IMR-90 (cell line): Measurements from ENCODE around the gene NIPAL3. TPM values are rescaled to one million over a fixed set of nuclear protein-coding genes. Genes with fewer than 3 reads are reported as not detected.

ENCODE experiments used
- ATAC-seq: fragments of 200-7000 bp; cut with Tn5 transposase; 2 replicates; pipeline ENCODE4 v1.9.1; 2020; ENCODE audit warnings: low read depth, mild to moderate bottlenecking, moderate library complexity
- BruUV-seq: library from RNA; stranded (reverse); fragments of 400-500 nt; replicated peaks from 2 replicates; lab custom pipeline; 2021; lab: Mats Ljungman, UMichigan
- CTCF ChIA-PET: fragments of 300-600 bp; formaldehyde crosslinking; extraction: SDS; loops from one replicate; lab custom pipeline; 2021; ENCODE audit warnings: antibody characterized with exemption; lab: Yijun Ruan, JAX
- POLR2A ChIA-PET: fragments of 300-600 bp; sonication (Branson Sonifier 250); formaldehyde crosslinking; loops from one replicate; lab custom pipeline; 2022; ENCODE audit warnings: antibody characterized with exemption; ENCODE audit not compliant: unreplicated experiment; lab: Charles Lee
- DNase-seq: peaks from one replicate; pipeline ENCODE4 v3.0.0; 2013
- H2AFZ ChIP-seq: replicated peaks from 2 replicates; pipeline ENCODE3; 2013; ENCODE audit warnings: low read length, mild to moderate bottlenecking; ENCODE audit not compliant: poor library complexity
- H2AK5ac ChIP-seq: 2 replicates; pipeline ENCODE4 v1.6.1; 2013; ENCODE audit warnings: low read depth, low read length, inconsistent platforms
- H2AK9ac ChIP-seq: replicated peaks from 2 replicates; pipeline ENCODE3; 2013; ENCODE audit warnings: mild to moderate bottlenecking, low read depth, low read length, moderate library complexity; ENCODE audit not compliant: poor library complexity
- H2BK120ac ChIP-seq: 2 replicates; pipeline ENCODE4 v1.6.1; 2013; ENCODE audit warnings: low read depth, low read length, inconsistent platforms
- H2BK15ac ChIP-seq: 3 replicates; pipeline ENCODE4 v1.6.1; 2013; ENCODE audit warnings: low read depth, low read length, inconsistent platforms
- H2BK20ac ChIP-seq: 2 replicates; pipeline ENCODE4 v1.6.1; 2013; ENCODE audit warnings: low read depth, mild to moderate bottlenecking, inconsistent platforms, low read length, moderate library complexity
- H2BK5ac ChIP-seq: 2 replicates; pipeline ENCODE4 v1.6.1; 2013; ENCODE audit warnings: mild to moderate bottlenecking, low read depth, low read length, inconsistent platforms; ENCODE audit not compliant: poor library complexity, severe bottlenecking
- H3K14ac ChIP-seq: replicated peaks from 2 replicates; pipeline ENCODE4 v1.6.1; 2013; ENCODE audit warnings: low read depth, low read length, inconsistent platforms
- H3K18ac ChIP-seq: 2 replicates; pipeline ENCODE4 v1.6.1; 2013; ENCODE audit warnings: low read depth, low read length, control low read depth
- H3K23ac ChIP-seq: 2 replicates; pipeline ENCODE4 v1.6.1; 2013; ENCODE audit warnings: low read depth, low read length, inconsistent platforms
- H3K27ac ChIP-seq: 2 replicates; pipeline ENCODE4 v1.5.1; 2013; ENCODE audit warnings: mild to moderate bottlenecking, control low read depth, low read length; ENCODE audit not compliant: insufficient read depth
- H3K27me3 ChIP-seq: 2 replicates; pipeline ENCODE4 v1.6.1; 2013; ENCODE audit warnings: low read length; ENCODE audit not compliant: control insufficient read depth, insufficient read depth
- H3K36me3 ChIP-seq: 2 replicates; pipeline ENCODE4 v1.6.1; 2013; ENCODE audit warnings: low read length, mixed read lengths; ENCODE audit not compliant: control insufficient read depth, insufficient read depth
- H3K4ac ChIP-seq: 2 replicates; pipeline ENCODE4 v1.6.1; 2013; ENCODE audit warnings: low read depth, low read length, inconsistent platforms
- H3K4me1 ChIP-seq: 2 replicates; pipeline ENCODE4 v1.6.1; 2013; ENCODE audit warnings: low read length, mixed read lengths; ENCODE audit not compliant: control insufficient read depth, insufficient read depth
- H3K4me2 ChIP-seq: 2 replicates; pipeline ENCODE4 v1.6.1; 2013; ENCODE audit warnings: low read depth, mild to moderate bottlenecking, control low read depth, low read length, moderate library complexity
- H3K4me3 ChIP-seq: 2 replicates; pipeline ENCODE4 v1.5.1; 2013; ENCODE audit warnings: low read depth, mild to moderate bottlenecking, control low read depth, low read length, moderate library complexity; ENCODE audit not compliant: insufficient read depth
- H3K56ac ChIP-seq: 2 replicates; pipeline ENCODE4 v1.6.1; 2013; ENCODE audit warnings: low read length, inconsistent platforms; ENCODE audit not compliant: insufficient read depth; ENCODE audit errors: extremely low read depth
- H3K79me1 ChIP-seq, 2 experiments: 2 replicates each; pipeline ENCODE4 v1.6.1; 2013; ENCODE audit warnings: low read length in 2 of 2, inconsistent platforms in 1 of 2, low read depth in 1 of 2
- H3K9ac ChIP-seq: 2 replicates; pipeline ENCODE4 v1.6.1; 2013; ENCODE audit warnings: low read depth, low read length, control low read depth
- H3K9me1 ChIP-seq: 2 replicates; pipeline ENCODE4 v1.6.1; 2013; ENCODE audit warnings: low read length, inconsistent platforms; ENCODE audit not compliant: insufficient read depth
- H3K9me3 ChIP-seq: 2 replicates; pipeline ENCODE4 v1.6.1; 2013; ENCODE audit warnings: low read length; ENCODE audit not compliant: control insufficient read depth, insufficient read depth
- H4K20me1 ChIP-seq: 2 replicates; pipeline ENCODE4 v1.6.1; 2013; ENCODE audit warnings: low read length, inconsistent platforms; ENCODE audit not compliant: insufficient read depth
- H4K5ac ChIP-seq: 2 replicates; pipeline ENCODE4 v1.6.1; 2013; ENCODE audit warnings: mild to moderate bottlenecking, low read depth, low read length, control low read depth
- H4K8ac ChIP-seq, 2 experiments: 2 replicates each; pipeline ENCODE4 v1.6.1; 2013; ENCODE audit warnings: low read depth in 2 of 2, low read length in 2 of 2, control low read depth in 1 of 2, inconsistent platforms in 1 of 2
- H4K91ac ChIP-seq: 2 replicates; pipeline ENCODE4 v1.6.1; 2013; ENCODE audit warnings: low read depth, low read length, inconsistent platforms; ENCODE audit not compliant: insufficient read depth
- BHLHE40 ChIP-seq: fragments of 150-350 bp; IDR thresholded peaks from 2 replicates; pipeline ENCODE4 v1.6.1; 2016; ENCODE audit warnings: mild to moderate bottlenecking, low read depth, low read length
- CEBPB ChIP-seq: IDR thresholded peaks from 2 replicates; pipeline ENCODE4 v1.6.1; 2012; ENCODE audit warnings: low read depth, low read length, improper control_type of control experiment
- CHD1 ChIP-seq: IDR thresholded peaks from 2 replicates; pipeline ENCODE4 v1.6.1; 2012; ENCODE audit warnings: low read depth, low read length, improper control_type of control experiment
- MAZ ChIP-seq: IDR thresholded peaks from 2 replicates; pipeline ENCODE4 v1.6.1; 2012; ENCODE audit warnings: low read depth, mild to moderate bottlenecking, low read length, improper control_type of control experiment, moderate library complexity, borderline replicate concordance
- NFE2L2 ChIP-seq: fragments of 150-350 bp; IDR thresholded peaks from 2 replicates; pipeline ENCODE4 v1.6.1; 2016; ENCODE audit warnings: low read depth, mild to moderate bottlenecking, low read length
- POLR2A ChIP-seq: IDR thresholded peaks from 2 replicates; pipeline ENCODE4 v1.6.1; 2012; ENCODE audit warnings: mild to moderate bottlenecking, low read depth, low read length
- RAD21 ChIP-seq: IDR thresholded peaks from 2 replicates; pipeline ENCODE4 v1.6.1; 2012; ENCODE audit warnings: low read length, improper control_type of control experiment
- RCOR1 ChIP-seq: IDR thresholded peaks from 2 replicates; pipeline ENCODE4 v1.6.1; 2012; ENCODE audit warnings: mild to moderate bottlenecking, low read length, improper control_type of control experiment; ENCODE audit not compliant: insufficient replicate concordance
- SMC3 ChIP-seq: fragments of 150-350 bp; IDR thresholded peaks from 2 replicates; pipeline ENCODE4 v1.6.1; 2016; ENCODE audit warnings: low read depth, mild to moderate bottlenecking, antibody characterized with exemption, low read length, moderate library complexity
- WGBS, 2 experiments: methylation state at CpG; one replicate each; pipeline versions ENCODE4 v1.1.5 to v1.1.7; 2013; ENCODE audit warnings: missing lambda C conversion rate in 2 of 2; ENCODE audit not compliant: insufficient read length in 1 of 2; ENCODE audit errors: extremely low coverage in 2 of 2; 5-methylcytosine and 5-hydroxymethylcytosine counted together
- dilution Hi-C: fragments of 300-500 bp; cut with HindIII; formaldehyde crosslinking; loops from one replicate; pipeline ENCODE4 v1.14.3; 2018; ENCODE audit warnings: low sequenced_read_pairs; ENCODE audit not compliant: unreplicated experiment
- in situ Hi-C: fragments of 300-500 bp; cut with MboI; formaldehyde crosslinking; loops from 3 replicates; pipeline ENCODE4 v1.14.3; 2019; ENCODE audit warnings: low sequenced_read_pairs, inconsistent platforms, mixed read lengths
- intact Hi-C: fragments of 100-400 bp; cut with micrococcal nuclease; formaldehyde crosslinking; loops from 2 replicates; pipeline ENCODE4 v1.10.0; 2022
- polyA plus RNA-seq, 3 experiments: library from polyadenylated mRNA; depleted of rRNA; stranded (reverse); fragments of >200 nt; gene quantifications; 2 replicates each; pipeline ENCODE4 v1.2.3, GENCODE V29; 2012; ENCODE audit warnings: low replicate concordance in 1 of 3
- total RNA-seq: library from RNA; depleted of rRNA; stranded (reverse); fragments of >200 nt; gene quantifications from 2 replicates; pipeline ENCODE4 v1.2.3, GENCODE V29; 2012
- TF ChIP-seq, protein P1 (sequence below): fragments of 150-350 bp; IDR thresholded peaks from 2 replicates; pipeline ENCODE4 v1.6.1; 2016; ENCODE audit warnings: low read depth, mild to moderate bottlenecking, low read length, moderate library complexity, borderline replicate concordance

Gene NIPAL3
- total and polyA plus RNA-seq, 2 of the 4 experiments (the other 2 are of a cell fraction), result 55.0 to 123 TPM

DNA sequence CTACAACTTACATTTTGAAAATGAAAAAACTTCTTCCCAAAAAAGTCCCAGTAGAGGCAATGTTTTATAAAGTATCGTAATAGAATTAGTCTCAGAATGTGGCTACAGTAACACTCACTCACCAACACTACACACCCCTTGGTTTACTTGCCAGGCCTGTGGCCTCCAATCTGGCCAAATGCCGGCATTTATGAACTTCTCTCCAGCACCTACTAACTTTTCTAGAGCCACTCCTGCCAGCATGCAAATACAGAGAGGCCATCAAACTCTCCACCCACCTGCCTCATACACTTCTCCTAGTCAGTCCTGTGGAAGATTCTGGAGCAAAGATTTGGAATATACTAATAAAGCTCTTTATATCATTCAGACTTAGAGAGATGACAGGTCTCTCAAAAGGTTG is 34.3 kb upstream of the NIPAL3 start:
- H3K23ac ChIP-seq, result no peak overlapping the region
- no CpG with 5 or more reads among the region's 2 CpGs for WGBS, 2 experiments
- H3K36me3 ChIP-seq, result no peaks in the 10 kb centered on the region
- ChIA-PET POLR2A (no interaction called here), CTCF (no interaction called here)
- DNase-seq, result no peak
- no peak for ATAC-seq
- no peak overlapping the region for H3K27ac ChIP-seq
- intact Hi-C loops (loop anchor here (10.0 kb wide), 1 partner anchor 86 kb away; no protein-coding TSS in a partner anchor), dilution Hi-C loops (no loop called here), in situ Hi-C loops (no loop called here)
- no peak for TF ChIP-seq NFE2L2
- TF ChIP-seq POLR2A, result no peak
- TF ChIP-seq, protein P1, sequence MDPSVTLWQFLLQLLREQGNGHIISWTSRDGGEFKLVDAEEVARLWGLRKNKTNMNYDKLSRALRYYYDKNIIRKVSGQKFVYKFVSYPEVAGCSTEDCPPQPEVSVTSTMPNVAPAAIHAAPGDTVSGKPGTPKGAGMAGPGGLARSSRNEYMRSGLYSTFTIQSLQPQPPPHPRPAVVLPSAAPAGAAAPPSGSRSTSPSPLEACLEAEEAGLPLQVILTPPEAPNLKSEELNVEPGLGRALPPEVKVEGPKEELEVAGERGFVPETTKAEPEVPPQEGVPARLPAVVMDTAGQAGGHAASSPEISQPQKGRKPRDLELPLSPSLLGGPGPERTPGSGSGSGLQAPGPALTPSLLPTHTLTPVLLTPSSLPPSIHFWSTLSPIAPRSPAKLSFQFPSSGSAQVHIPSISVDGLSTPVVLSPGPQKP, result no peak
- no peak for TF ChIP-seq RAD21
- no peak for TF ChIP-seq RCOR1
- no peak for TF ChIP-seq CEBPB
- TF ChIP-seq CHD1, result no peak
- TF ChIP-seq BHLHE40, result no peak
- TF ChIP-seq MAZ, result no peak
- TF ChIP-seq SMC3, result no peak
- no peak overlapping the region for H4K8ac ChIP-seq
- H2BK15ac ChIP-seq, result no peak overlapping the region
- H2AK9ac ChIP-seq, result no peak overlapping the region
- no peaks in the 10 kb centered on the region for H3K27me3 ChIP-seq
- no TSS peak for BruUV-seq
- no peak overlapping the region for H3K14ac ChIP-seq
- H4K5ac ChIP-seq, result no peak overlapping the region
- peaks cover 16% of the 10 kb centered on the region for H3K4me1 ChIP-seq
- H3K79me1 ChIP-seq, result 0 out of 4 replicates have a peak, but pooled peaks cover 0 to 9% of the 10 kb centered on the region in 2 experiments
- no peak overlapping the region for H3K56ac ChIP-seq
- H3K4me3 ChIP-seq, result no peak overlapping the region
- no peak overlapping the region for H3K4me2 ChIP-seq
- no peak overlapping the region for H2BK20ac ChIP-seq
- H3K9me3 ChIP-seq, result no peaks in the 10 kb centered on the region
- H4K91ac ChIP-seq, result no peak overlapping the region
- H3K9me1 ChIP-seq, result peaks cover 24% of the 10 kb centered on the region
- no peak overlapping the region for H3K9ac ChIP-seq
- H2AFZ ChIP-seq, result no peak overlapping the region
- no peak overlapping the region for H2BK5ac ChIP-seq
- no peak overlapping the region for H2AK5ac ChIP-seq
- H3K18ac ChIP-seq, result no peak overlapping the region
- peaks cover 4% of the 10 kb centered on the region; the same call in 1 of the 2 replicates for H4K20me1 ChIP-seq
- H2BK120ac ChIP-seq, result no peak overlapping the region
- H3K4ac ChIP-seq, result no peak overlapping the region
